Measurements from ENCODE around the gene ANO1.

- TF ChIP-seq CTCF (IDR thresholded peaks at IDR 0.05) (no peak), POLR2A (IDR thresholded peaks at IDR 0.05) (no peak)
These were observed 21.0 kb upstream of the ANO1 start for GRCh38 chr11:70057080-70057479.
